ENCODE data around the gene ATN1. TPM values are rescaled to one million over a fixed set of nuclear protein-coding genes. Genes with fewer than 3 reads are reported as not detected.

The ATN1 gene
- total RNA-seq, 4 donors from 2014 or later = 59.1 to 160 (median 112) TPM

DNA sequence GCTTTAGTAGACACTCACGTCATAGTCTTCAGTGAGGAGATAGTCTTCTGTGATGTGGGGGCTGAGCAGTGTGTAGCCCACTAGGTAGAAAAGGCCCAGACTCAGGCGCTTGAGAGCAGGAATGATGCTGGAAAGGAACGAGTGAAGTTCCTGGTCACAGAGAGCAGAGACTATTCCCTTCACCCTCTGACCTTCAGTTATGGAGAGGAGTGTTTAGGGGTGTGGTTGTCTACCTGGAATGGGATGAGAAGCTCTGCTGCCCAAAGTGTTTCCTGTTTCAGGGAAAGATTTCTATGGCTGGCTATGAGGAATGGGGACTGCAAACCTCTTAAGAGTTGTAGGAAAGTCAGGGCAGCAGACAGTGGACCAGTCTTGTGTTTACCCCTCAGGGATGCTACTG is 51.7 kb downstream of the ATN1 start:
- H3K4me1 ChIP-seq = no peaks in the 10 kb centered on the region
- no peak overlapping the region for H3K4me3 ChIP-seq
- TF ChIP-seq, protein P1, sequence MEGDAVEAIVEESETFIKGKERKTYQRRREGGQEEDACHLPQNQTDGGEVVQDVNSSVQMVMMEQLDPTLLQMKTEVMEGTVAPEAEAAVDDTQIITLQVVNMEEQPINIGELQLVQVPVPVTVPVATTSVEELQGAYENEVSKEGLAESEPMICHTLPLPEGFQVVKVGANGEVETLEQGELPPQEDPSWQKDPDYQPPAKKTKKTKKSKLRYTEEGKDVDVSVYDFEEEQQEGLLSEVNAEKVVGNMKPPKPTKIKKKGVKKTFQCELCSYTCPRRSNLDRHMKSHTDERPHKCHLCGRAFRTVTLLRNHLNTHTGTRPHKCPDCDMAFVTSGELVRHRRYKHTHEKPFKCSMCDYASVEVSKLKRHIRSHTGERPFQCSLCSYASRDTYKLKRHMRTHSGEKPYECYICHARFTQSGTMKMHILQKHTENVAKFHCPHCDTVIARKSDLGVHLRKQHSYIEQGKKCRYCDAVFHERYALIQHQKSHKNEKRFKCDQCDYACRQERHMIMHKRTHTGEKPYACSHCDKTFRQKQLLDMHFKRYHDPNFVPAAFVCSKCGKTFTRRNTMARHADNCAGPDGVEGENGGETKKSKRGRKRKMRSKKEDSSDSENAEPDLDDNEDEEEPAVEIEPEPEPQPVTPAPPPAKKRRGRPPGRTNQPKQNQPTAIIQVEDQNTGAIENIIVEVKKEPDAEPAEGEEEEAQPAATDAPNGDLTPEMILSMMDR (IDR thresholded peaks at IDR 0.05) = no peak
- TF ChIP-seq POLR2AphosphoS5 (IDR thresholded peaks at IDR 0.05) (no peak), POLR2A (IDR thresholded peaks at IDR 0.05) (no peak), EP300 (IDR thresholded peaks at IDR 0.05; ENCODE audit: low read depth) (no peak)
- no peak overlapping the region for H3K27ac ChIP-seq
- WGBS, 2 donors (ENCODE audit: low coverage in 1 of 2) = 74% methylated on average over 3 of the region's 3 CpGs; no CpG with 5 or more reads in 1 of the 2 donors
- in situ Hi-C loops (cut with MboI; ENCODE audit: low pct_ligation_motif_present in 1 of 4, low pct_unique_long_range_greater_than_20kb in 1 of 4, low sequenced_read_pairs in 3 of 4) (no loop called here), intact Hi-C loops (cut with DNase I; ENCODE audit: low total_unique reads) (no loop called here)
- H3K27me3 ChIP-seq = no peaks in the 10 kb centered on the region
- H3K9me3 ChIP-seq = no peaks in the 10 kb centered on the region
- H3K36me3 ChIP-seq = peaks cover 0 to 55% (median 22%) of the 10 kb centered on the region in 4 donors
- DNase-seq = no peak

DNA sequence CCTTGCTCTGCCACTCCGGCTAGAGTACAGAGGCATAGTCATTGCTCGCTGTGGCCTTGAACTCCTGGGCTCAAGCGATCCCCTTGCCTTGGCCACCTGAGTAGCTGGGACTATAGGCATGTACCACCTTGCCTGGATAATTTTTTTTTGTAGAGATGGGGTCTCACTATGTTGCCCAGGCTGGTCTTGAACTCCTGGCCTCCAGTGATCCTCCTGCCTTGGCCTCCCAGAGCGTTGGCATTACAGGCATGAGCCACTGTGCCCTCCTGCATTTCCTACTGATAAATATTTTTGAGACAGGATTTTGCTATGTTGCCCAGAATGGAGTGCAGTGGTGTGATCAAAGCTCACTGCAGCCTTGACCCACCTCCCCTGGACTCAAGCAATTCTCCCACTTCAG is 52.3 kb downstream of the ATN1 start:
- Histone ChIP-seq H3K27ac (no peak overlapping the region), H3K4me3 (no peak overlapping the region), H3K27me3 (no peaks in the 10 kb centered on the region), H3K4me1 (no peaks in the 10 kb centered on the region), H3K36me3 (peaks cover 0 to 49% (median 20%) of the 10 kb centered on the region in 4 donors), H3K9me3 (no peaks in the 10 kb centered on the region)
- in situ Hi-C loops (cut with MboI; ENCODE audit: low pct_ligation_motif_present in 1 of 4, low pct_unique_long_range_greater_than_20kb in 1 of 4, low sequenced_read_pairs in 3 of 4) (no loop called here), intact Hi-C loops (cut with DNase I; ENCODE audit: low total_unique reads) (no loop called here)
- 88 to 91% methylated on average over 3 to 4 of the region's 4 CpGs for WGBS, 2 donors (ENCODE audit: low coverage in 1 of 2)
- DNase-seq = no peak
- TF ChIP-seq POLR2A (IDR thresholded peaks at IDR 0.05) = no peak

- no peak for TF ChIP-seq POLR2AphosphoS5 (IDR thresholded peaks at IDR 0.05)
- TF ChIP-seq EP300 (IDR thresholded peaks at IDR 0.05; ENCODE audit: low read depth) = no peak
- no peak for TF ChIP-seq POLR2A (IDR thresholded peaks at IDR 0.05)
- TF ChIP-seq, protein P1 (IDR thresholded peaks at IDR 0.05) = no peak
- Histone ChIP-seq H3K27me3 (no peaks in the 10 kb centered on the region), H3K9me3 (no peaks in the 10 kb centered on the region), H3K4me3 (no peak overlapping the region), H3K4me1 (peaks cover 0 to 3% (median 0%) of the 10 kb centered on the region in 4 donors), H3K27ac (no peak overlapping the region), H3K36me3 (peaks cover 0 to 42% (median 18%) of the 10 kb centered on the region in 4 donors)
- intact Hi-C loops (cut with DNase I; ENCODE audit: low total_unique reads) = no loop called here
- in situ Hi-C loops (cut with MboI; ENCODE audit: low pct_ligation_motif_present in 1 of 4, low pct_unique_long_range_greater_than_20kb in 1 of 4, low sequenced_read_pairs in 3 of 4) = no loop called here
- DNase-seq = no peak
Measured at GRCh38 chr12:6980740-6981139, 53.0 kb downstream of the ATN1 start.

- Histone ChIP-seq H3K27ac (no peak overlapping the region), H3K36me3 (peaks cover 0 to 36% (median 16%) of the 10 kb centered on the region in 4 donors)
- in situ Hi-C loops (cut with MboI; ENCODE audit: low pct_ligation_motif_present in 1 of 4, low pct_unique_long_range_greater_than_20kb in 1 of 4, low sequenced_read_pairs in 3 of 4) = no loop called here
Measured at GRCh38 chr12:6981152-6982052, 53.6 kb downstream of the ATN1 start.

DNA sequence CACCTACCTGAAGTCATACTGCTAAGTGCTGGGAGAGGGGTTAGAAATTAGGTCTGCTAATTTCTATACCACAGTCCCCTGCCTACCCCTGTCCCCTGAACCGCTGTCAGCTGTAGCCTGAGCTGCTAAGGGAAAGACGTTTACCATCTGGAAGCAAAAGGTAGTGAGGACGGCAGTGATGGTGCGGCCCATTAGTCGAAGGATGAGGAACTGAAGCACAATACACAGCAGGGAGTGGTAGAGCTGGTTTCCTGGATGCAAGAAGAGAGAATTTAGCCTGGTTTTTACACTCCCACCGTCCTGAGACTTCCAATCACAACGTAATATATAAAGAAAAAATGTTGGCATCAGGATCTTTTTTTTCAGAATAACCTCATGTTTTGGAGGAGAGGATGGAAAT is 54.8 kb downstream of the ATN1 start:
- no peak for DNase-seq
- Histone ChIP-seq H3K4me3 (no peak overlapping the region), H3K27me3 (no peaks in the 10 kb centered on the region), H3K36me3 (peaks cover 0 to 26% (median 10%) of the 10 kb centered on the region in 4 donors), H3K9me3 (no peaks in the 10 kb centered on the region), H3K27ac (no peak overlapping the region), H3K4me1 (peaks cover 0 to 8% (median 1%) of the 10 kb centered on the region in 4 donors)
- WGBS, 2 donors (ENCODE audit: low coverage in 1 of 2) = 88 to 93% methylated on average over 3 to 7 of the region's 7 CpGs
- TF ChIP-seq, protein P1 (IDR thresholded peaks at IDR 0.05) = no peak
- TF ChIP-seq POLR2AphosphoS5 (IDR thresholded peaks at IDR 0.05) (no peak), POLR2A (IDR thresholded peaks at IDR 0.05) (no peak), EP300 (IDR thresholded peaks at IDR 0.05; ENCODE audit: low read depth) (no peak)
- in situ Hi-C loops (cut with MboI; ENCODE audit: low pct_ligation_motif_present in 1 of 4, low pct_unique_long_range_greater_than_20kb in 1 of 4, low sequenced_read_pairs in 3 of 4) (no loop called here), intact Hi-C loops (cut with DNase I; ENCODE audit: low total_unique reads) (no loop called here)

More at GRCh38 chr12:6981152-6982052, 53.6 kb downstream of the ATN1 start:
- Histone ChIP-seq H3K4me3 (no peak overlapping the region), H3K27me3 (no peaks in the 10 kb centered on the region), H3K4me1 (peaks cover 0 to 6% (median 0%) of the 10 kb centered on the region in 4 donors), H3K9me3 (no peaks in the 10 kb centered on the region)
- 81 to 88% methylated on average over 6 to 10 of the region's 10 CpGs for WGBS, 2 donors (ENCODE audit: low coverage in 1 of 2)
- intact Hi-C loops (cut with DNase I; ENCODE audit: low total_unique reads) = no loop called here
- no peak for TF ChIP-seq POLR2AphosphoS5 (IDR thresholded peaks at IDR 0.05)
- DNase-seq = no peak

Data from transverse colon (tissue), 4 donors.